HepG2 (cell line): ENCODE results near the gene C14orf93. TPM values are rescaled to one million over a fixed set of nuclear protein-coding genes. Genes with fewer than 3 reads are reported as not detected.

Experiments
- AGO1 ChIP-seq: fragments of 200-400 bp; formaldehyde crosslinking; IDR thresholded peaks from 2 replicates; pipeline ENCODE4 v1.6.1; 2017; ENCODE audit warnings: mild to moderate bottlenecking, low read depth, low read length, moderate library complexity; ENCODE audit not compliant: poor library complexity, severe bottlenecking
- ATRX ChIP-seq: sonication (generic); formaldehyde crosslinking; IDR thresholded peaks from 2 replicates; pipeline ENCODE4 v1.4.0; 2020; ENCODE audit warnings: missing genetic modification reagents, borderline replicate concordance
- BRCA1 ChIP-seq: sonication (generic); formaldehyde crosslinking; IDR thresholded peaks from 2 replicates; pipeline ENCODE4 v1.4.0; 2020; ENCODE audit warnings: missing genetic modification reagents
- EP300 ChIP-seq, 3 experiments: sonication (generic) in 1 of 3; formaldehyde crosslinking in 1 of 3; IDR thresholded peaks; 2 replicates each; pipeline versions ENCODE4 v1.5.1 to v1.6.1; 2011 to 2020; ENCODE audit warnings: low read depth in 2 of 3, low read length in 2 of 3, borderline replicate concordance in 1 of 3, improper control_type of control experiment in 1 of 3, mild to moderate bottlenecking in 1 of 3, missing genetic modification reagents in 1 of 3, moderate library complexity in 1 of 3
- FOXK2 ChIP-seq: fragments of 450-650 bp; IDR thresholded peaks from 2 replicates; pipeline ENCODE4 v1.6.1; 2016
- MTA3 ChIP-seq: sonication (generic); formaldehyde crosslinking; IDR thresholded peaks from 2 replicates; pipeline ENCODE4 v1.4.0; 2020; ENCODE audit warnings: missing genetic modification reagents
- NAIF1 ChIP-seq: sonication (generic); formaldehyde crosslinking; IDR thresholded peaks from 2 replicates; pipeline ENCODE4 v1.5.0; 2020; ENCODE audit warnings: mild to moderate bottlenecking, missing genetic modification reagents, borderline replicate concordance
- NFKBIZ ChIP-seq: IDR thresholded peaks from 2 replicates; pipeline ENCODE4 v1.6.1; 2018; ENCODE audit warnings: missing genetic modification reagents, missing compliant biosample characterization
- NONO ChIP-seq, 2 experiments: fragments of 450-650 bp in 1 of 2; sonication (generic) in 1 of 2; formaldehyde crosslinking in 1 of 2; IDR thresholded peaks in 1 of 2; conservative IDR thresholded peaks in 1 of 2; 2 replicates each; pipeline versions ENCODE4 v1.6.1 to v1.8.0; 2017 to 2022; ENCODE audit warnings: mild to moderate bottlenecking in 1 of 2, missing genetic modification reagents in 1 of 2, moderate library complexity in 1 of 2
- POLR2AphosphoS2 ChIP-seq: IDR thresholded peaks from 2 replicates; pipeline ENCODE4 v1.6.1; 2011; ENCODE audit warnings: low read depth, low read length, improper control_type of control experiment
- SMAD9 ChIP-seq: sonication (generic); formaldehyde crosslinking; IDR thresholded peaks from 2 replicates; pipeline ENCODE4 v1.5.1; 2020; ENCODE audit warnings: mild to moderate bottlenecking, missing genetic modification reagents
- THAP11 ChIP-seq: IDR thresholded peaks from 2 replicates; pipeline ENCODE4 v1.6.1; 2016; ENCODE audit warnings: missing biosample characterization, missing genetic modification reagents
- ZEB1 ChIP-seq: IDR thresholded peaks from 2 replicates; pipeline ENCODE4 v1.6.1; 2012; ENCODE audit warnings: mild to moderate bottlenecking, low read depth, inconsistent platforms; ENCODE audit not compliant: insufficient replicate concordance
- ZNF530 ChIP-seq: sonication (generic); formaldehyde crosslinking; IDR thresholded peaks from 2 replicates; pipeline ENCODE4 v1.5.0; 2020; ENCODE audit warnings: low read depth, mild to moderate bottlenecking, missing genetic modification reagents
- ZNF564 ChIP-seq: sonication (generic); formaldehyde crosslinking; IDR thresholded peaks from 2 replicates; pipeline ENCODE4 v1.8.1; 2023; ENCODE audit warnings: mild to moderate bottlenecking, missing genetic modification reagents
- ZNF607 ChIP-seq: sonication (generic); formaldehyde crosslinking; IDR thresholded peaks from 2 replicates; pipeline ENCODE4 v1.5.1; 2020; ENCODE audit warnings: missing genetic modification reagents, mild to moderate bottlenecking, borderline replicate concordance
- ZNF891 ChIP-seq: sonication (generic); formaldehyde crosslinking; IDR thresholded peaks from 2 replicates; pipeline ENCODE4 v1.5.0; 2020; ENCODE audit warnings: mild to moderate bottlenecking, missing genetic modification reagents
- polyA plus RNA-seq, 8 experiments: library from polyadenylated mRNA; depleted of rRNA in 3 of 8; stranded (reverse) in 7 of 8; unstranded in 1 of 8; fragments of >200 nt; fragmentation: Illumina TruSeq in 4 of 8; extraction: Trizol in 4 of 8; gene quantifications; 2 replicates each; pipeline versions ENCODE4 v1.2.1 to v1.2.3, GENCODE V29; 2011 to 2016; ENCODE audit warnings: low read depth in 4 of 8, missing spikeins in 1 of 8, mixed read lengths in 1 of 8; ENCODE audit not compliant: insufficient read depth in 1 of 8
- total RNA-seq, 5 experiments: library from RNA; depleted of rRNA; stranded (reverse); fragments of >200 nt; fragmentation: Illumina TruSeq; extraction: Trizol; gene quantifications; 2 replicates each; pipeline ENCODE4 v1.2.3, GENCODE V29; 2016; ENCODE audit warnings: low read depth in 1 of 5
- TF ChIP-seq, protein P1 (sequence below): sonication (generic); formaldehyde crosslinking; IDR thresholded peaks from 2 replicates; pipeline ENCODE4 v1.4.0; 2020; ENCODE audit warnings: mild to moderate bottlenecking, missing genetic modification reagents
- TF ChIP-seq, protein P2 (sequence below): sonication (generic); formaldehyde crosslinking; IDR thresholded peaks from 2 replicates; pipeline ENCODE4 v1.4.0; 2020; ENCODE audit warnings: low read depth, mild to moderate bottlenecking, missing genetic modification reagents
- TF ChIP-seq, protein P3 (sequence below): sonication (generic); formaldehyde crosslinking; IDR thresholded peaks from 2 replicates; pipeline ENCODE4 v1.5.1; 2020; ENCODE audit warnings: mild to moderate bottlenecking, missing genetic modification reagents, moderate library complexity
- TF ChIP-seq, protein P4 (sequence below): IDR thresholded peaks from 2 replicates; pipeline ENCODE4 v1.6.1; 2012; ENCODE audit warnings: low read depth, low read length, improper control_type of control experiment

The C14orf93 gene
- total and polyA plus RNA-seq, 2 of the 13 experiments (the other 11 are each of a cell fraction or from before 2014, with no cell fraction given): 11.4 to 22.5 TPM

DNA sequence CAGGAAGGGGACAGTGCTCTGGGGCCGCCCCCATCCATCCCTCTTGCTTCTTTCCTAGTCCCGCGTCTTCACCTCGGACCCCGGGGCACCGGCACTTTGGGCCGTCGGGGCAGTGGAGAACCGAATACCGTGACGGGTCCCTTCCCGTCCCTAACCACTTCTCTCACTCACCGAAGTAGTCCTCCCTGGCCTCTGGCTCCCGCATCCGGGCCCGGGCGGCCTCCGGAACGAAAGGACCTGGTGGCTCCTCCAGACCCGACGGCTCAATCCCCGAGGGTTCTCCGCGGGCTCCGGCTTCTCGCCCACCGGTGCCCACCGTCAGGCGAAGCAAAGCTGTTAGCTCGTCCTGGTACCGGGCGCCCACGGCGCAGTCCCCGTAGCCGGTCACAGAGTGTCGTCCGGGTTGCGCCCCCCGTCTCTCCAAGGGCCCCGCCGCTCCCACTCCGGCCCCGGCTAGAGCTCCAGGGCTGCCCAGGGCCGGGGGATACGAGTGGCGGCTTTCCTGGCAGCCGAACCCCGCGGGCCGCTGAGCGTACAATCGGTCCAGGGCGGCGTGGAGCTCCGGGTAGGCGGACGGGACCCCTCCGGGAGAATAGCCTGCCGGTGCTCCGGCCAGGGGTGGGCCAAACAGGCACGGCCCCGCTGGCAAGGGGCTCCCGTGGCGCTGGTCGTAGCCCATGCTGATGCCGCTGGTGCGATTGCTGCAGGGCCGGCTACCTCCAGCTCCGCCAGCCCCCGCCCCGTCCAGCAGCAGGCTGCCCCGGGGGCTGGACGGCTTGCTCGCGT lies 28.7 kb downstream of the C14orf93 start (continued):
- TF ChIP-seq EP300 (IDR thresholded peaks at IDR 0.05; ENCODE audit: low read depth in 2 of 2, low read length in 2 of 2): no peak
- no peak for TF ChIP-seq EP300 (CRISPR knock-in tag; IDR thresholded peaks at IDR 0.05; ENCODE audit: borderline replicate concordance)
- peak; percentile 27; the same call in 1 of the 2 replicates for TF ChIP-seq SMAD9 (CRISPR knock-in tag)
- no peak; the same call in 1 of the 2 replicates for TF ChIP-seq THAP11 (CRISPR knock-in tag)
- TF ChIP-seq ZNF530 (CRISPR knock-in tag): no peak
- TF ChIP-seq, protein P1, sequence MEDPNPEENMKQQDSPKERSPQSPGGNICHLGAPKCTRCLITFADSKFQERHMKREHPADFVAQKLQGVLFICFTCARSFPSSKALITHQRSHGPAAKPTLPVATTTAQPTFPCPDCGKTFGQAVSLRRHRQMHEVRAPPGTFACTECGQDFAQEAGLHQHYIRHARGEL: no peak
- TF ChIP-seq ATRX (CRISPR knock-in tag): no peak
- TF ChIP-seq, protein P2, sequence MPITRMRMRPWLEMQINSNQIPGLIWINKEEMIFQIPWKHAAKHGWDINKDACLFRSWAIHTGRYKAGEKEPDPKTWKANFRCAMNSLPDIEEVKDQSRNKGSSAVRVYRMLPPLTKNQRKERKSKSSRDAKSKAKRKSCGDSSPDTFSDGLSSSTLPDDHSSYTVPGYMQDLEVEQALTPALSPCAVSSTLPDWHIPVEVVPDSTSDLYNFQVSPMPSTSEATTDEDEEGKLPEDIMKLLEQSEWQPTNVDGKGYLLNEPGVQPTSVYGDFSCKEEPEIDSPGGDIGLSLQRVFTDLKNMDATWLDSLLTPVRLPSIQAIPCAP (CRISPR knock-in tag): peak; percentile 66
- TF ChIP-seq NAIF1: no peak
- no peak for TF ChIP-seq ZNF607 (CRISPR knock-in tag)
- TF ChIP-seq ZNF891 (CRISPR knock-in tag): no peak
- peak; percentile 17; the same call in 1 of the 2 replicates for TF ChIP-seq NFKBIZ
- TF ChIP-seq MTA3 (CRISPR knock-in tag): no peak
- no peak for TF ChIP-seq ZEB1
- TF ChIP-seq ZNF564 (CRISPR knock-in tag): no peak
- TF ChIP-seq, protein P3, sequence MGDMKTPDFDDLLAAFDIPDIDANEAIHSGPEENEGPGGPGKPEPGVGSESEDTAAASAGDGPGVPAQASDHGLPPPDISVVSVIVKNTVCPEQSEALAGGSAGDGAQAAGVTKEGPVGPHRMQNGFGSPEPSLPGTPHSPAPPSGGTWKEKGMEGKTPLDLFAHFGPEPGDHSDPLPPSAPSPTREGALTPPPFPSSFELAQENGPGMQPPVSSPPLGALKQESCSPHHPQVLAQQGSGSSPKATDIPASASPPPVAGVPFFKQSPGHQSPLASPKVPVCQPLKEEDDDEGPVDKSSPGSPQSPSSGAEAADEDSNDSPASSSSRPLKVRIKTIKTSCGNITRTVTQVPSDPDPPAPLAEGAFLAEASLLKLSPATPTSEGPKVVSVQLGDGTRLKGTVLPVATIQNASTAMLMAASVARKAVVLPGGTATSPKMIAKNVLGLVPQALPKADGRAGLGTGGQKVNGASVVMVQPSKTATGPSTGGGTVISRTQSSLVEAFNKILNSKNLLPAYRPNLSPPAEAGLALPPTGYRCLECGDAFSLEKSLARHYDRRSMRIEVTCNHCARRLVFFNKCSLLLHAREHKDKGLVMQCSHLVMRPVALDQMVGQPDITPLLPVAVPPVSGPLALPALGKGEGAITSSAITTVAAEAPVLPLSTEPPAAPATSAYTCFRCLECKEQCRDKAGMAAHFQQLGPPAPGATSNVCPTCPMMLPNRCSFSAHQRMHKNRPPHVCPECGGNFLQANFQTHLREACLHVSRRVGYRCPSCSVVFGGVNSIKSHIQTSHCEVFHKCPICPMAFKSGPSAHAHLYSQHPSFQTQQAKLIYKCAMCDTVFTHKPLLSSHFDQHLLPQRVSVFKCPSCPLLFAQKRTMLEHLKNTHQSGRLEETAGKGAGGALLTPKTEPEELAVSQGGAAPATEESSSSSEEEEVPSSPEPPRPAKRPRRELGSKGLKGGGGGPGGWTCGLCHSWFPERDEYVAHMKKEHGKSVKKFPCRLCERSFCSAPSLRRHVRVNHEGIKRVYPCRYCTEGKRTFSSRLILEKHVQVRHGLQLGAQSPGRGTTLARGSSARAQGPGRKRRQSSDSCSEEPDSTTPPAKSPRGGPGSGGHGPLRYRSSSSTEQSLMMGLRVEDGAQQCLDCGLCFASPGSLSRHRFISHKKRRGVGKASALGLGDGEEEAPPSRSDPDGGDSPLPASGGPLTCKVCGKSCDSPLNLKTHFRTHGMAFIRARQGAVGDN: peak; percentile 61
- TF ChIP-seq, protein P4, sequence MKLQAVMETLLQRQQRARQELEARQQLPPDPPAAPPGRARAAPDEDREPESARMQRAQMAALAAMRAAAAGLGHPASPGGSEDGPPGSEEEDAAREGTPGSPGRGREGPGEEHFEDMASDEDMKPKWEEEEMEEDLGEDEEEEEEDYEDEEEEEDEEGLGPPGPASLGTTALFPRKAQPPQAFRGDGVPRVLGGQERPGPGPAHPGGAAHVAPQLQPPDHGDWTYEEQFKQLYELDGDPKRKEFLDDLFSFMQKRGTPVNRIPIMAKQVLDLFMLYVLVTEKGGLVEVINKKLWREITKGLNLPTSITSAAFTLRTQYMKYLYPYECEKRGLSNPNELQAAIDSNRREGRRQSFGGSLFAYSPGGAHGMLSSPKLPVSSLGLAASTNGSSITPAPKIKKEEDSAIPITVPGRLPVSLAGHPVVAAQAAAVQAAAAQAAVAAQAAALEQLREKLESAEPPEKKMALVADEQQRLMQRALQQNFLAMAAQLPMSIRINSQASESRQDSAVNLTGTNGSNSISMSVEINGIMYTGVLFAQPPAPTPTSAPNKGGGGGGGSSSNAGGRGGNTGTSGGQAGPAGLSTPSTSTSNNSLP: 0 out of 2 replicates have a peak, but pooled peaks have one; percentile 5
- TF ChIP-seq POLR2AphosphoS2: peak; percentile 85; the same call in 1 of the 2 replicates
- TF ChIP-seq BRCA1 (CRISPR knock-in tag): no peak
- TF ChIP-seq FOXK2: no peak
- peak; percentile 79 for TF ChIP-seq AGO1
- no peak for TF ChIP-seq NONO (IDR thresholded peaks at IDR 0.05)
- no peak for TF ChIP-seq NONO (CRISPR knock-in tag; conservative IDR thresholded peaks at IDR 0.05)
